ENCODE results near the gene YY1. TPM values are rescaled to one million over a fixed set of nuclear protein-coding genes. Genes with fewer than 3 reads are reported as not detected.
A peak's percentile ranks its signal among the peaks of the same experiment; 100 is the strongest.

YY1 gene
- total and polyA plus RNA-seq, 2 donors from 2014 or later: 34.2 to 60.4 TPM

GRCh38 chr14:100223332-100224201, 15.4 kb upstream of the YY1 start:
- no peak for TF ChIP-seq CTCF (IDR thresholded peaks at IDR 0.05; ENCODE audit: borderline replicate concordance, extremely low read depth, insufficient read depth)
- Histone ChIP-seq H3K36me3 (ENCODE audit: control insufficient read depth in 2 of 3, insufficient read depth in 3 of 3, low read length in 3 of 3) (no peaks in the 10 kb centered on the region), H3K9me3 (ENCODE audit: control insufficient read depth in 2 of 3, insufficient read depth in 1 of 3, low read length in 3 of 3) (no peaks in the 10 kb centered on the region), H3K27ac (ENCODE audit: low read depth in 2 of 2, low read length in 2 of 2) (no peak overlapping the region), H3K27me3 (ENCODE audit: control insufficient read depth, insufficient read depth, low read length) (no peaks in the 10 kb centered on the region), H3K4me1 (ENCODE audit: control insufficient read depth in 2 of 3, insufficient read depth in 2 of 3, low read depth in 1 of 3, low read length in 3 of 3) (peaks cover 0 to 14% (median 6%) of the 10 kb centered on the region in 3 donors), H3K4me3 (ENCODE audit: low read length in 3 of 3) (peak overlapping the region in 1 of 3 donors; percentile 3), H3K9ac (ENCODE audit: low read length in 3 of 3) (no peak overlapping the region)
- FAIRE-seq (no peak), DNase-seq (peak in 3 of 5 donors; percentile 50 to 80 (median 76))
- intact Hi-C loops (cut with DNase I): no loop called here

DNA sequence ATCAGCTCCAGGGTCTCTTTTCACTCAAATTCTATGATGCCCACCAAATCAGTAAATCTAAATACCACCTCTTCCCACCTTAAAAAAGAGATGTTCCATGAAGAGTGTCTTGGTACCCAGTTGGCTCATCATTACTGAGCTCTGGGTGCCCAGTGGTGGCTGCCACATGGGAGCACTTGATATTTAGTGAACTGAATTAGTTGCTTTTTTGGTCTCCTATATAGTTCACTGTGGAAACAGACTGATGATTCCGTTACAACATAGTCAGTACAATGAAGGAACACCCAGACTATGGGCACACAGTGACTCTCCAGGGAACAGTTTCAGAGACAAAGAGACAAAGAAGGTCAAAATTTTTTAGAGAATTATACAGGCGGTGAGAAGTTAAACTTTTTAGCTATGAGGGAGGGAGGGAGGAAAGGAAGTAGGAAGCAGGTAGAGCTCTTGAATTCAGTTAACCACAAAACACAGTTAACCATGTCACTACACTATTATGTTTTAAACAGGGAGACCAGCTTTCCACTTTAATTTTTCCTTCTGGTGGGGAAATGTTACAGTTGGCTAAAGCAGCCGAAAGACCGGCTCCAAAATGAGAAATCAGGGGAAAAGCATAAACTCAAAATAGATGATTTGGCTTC, 14.6 kb upstream of the YY1 start:
- intact Hi-C loops (cut with DNase I): no loop called here

DNA sequence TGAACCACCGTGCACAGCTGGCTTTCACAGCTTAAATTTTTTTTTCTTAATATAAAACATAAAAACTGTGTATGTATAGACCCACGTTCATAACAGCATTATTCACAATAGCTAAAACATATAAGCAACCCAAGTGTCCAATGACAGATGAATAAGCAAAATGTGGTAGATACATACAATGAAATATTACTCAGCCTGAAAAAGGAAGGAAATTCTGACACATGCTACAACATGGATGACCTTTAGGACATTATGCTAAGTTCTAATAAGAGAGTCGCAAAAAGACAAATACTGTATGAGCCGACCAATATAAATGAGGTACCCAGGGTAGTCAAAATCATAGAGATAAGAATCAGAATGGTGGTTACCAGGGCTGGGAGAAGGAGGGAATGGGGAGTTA, 13.8 kb upstream of the YY1 start:
- Histone ChIP-seq H3K4me1 (ENCODE audit: control insufficient read depth in 2 of 3, insufficient read depth in 2 of 3, low read depth in 1 of 3, low read length in 3 of 3) (peaks cover 0 to 14% (median 6%) of the 10 kb centered on the region in 3 donors), H3K4me3 (ENCODE audit: low read length in 3 of 3) (no peak overlapping the region), H3K9ac (ENCODE audit: low read length in 3 of 3) (no peak overlapping the region), H3K27me3 (ENCODE audit: control insufficient read depth, insufficient read depth, low read length) (no peaks in the 10 kb centered on the region), H3K27ac (ENCODE audit: low read depth in 2 of 2, low read length in 2 of 2) (no peak overlapping the region), H3K9me3 (ENCODE audit: control insufficient read depth in 2 of 3, insufficient read depth in 1 of 3, low read length in 3 of 3) (no peaks in the 10 kb centered on the region), H3K36me3 (ENCODE audit: control insufficient read depth in 2 of 3, insufficient read depth in 3 of 3, low read length in 3 of 3) (no peaks in the 10 kb centered on the region)
- FAIRE-seq (no peak), DNase-seq (no peak)
- no peak for TF ChIP-seq CTCF (IDR thresholded peaks at IDR 0.05; ENCODE audit: borderline replicate concordance, extremely low read depth, insufficient read depth)
- intact Hi-C loops (cut with DNase I): no loop called here

More for the DNA sequence above, 14.6 kb upstream of the YY1 start:
- no peak overlapping the region for H3K27ac ChIP-seq (ENCODE audit: low read depth in 2 of 2, low read length in 2 of 2)
- no peak overlapping the region for H3K4me3 ChIP-seq (ENCODE audit: low read length in 3 of 3)
- H3K36me3 ChIP-seq (ENCODE audit: control insufficient read depth in 2 of 3, insufficient read depth in 3 of 3, low read length in 3 of 3): no peaks in the 10 kb centered on the region
- no peak for TF ChIP-seq CTCF (IDR thresholded peaks at IDR 0.05; ENCODE audit: borderline replicate concordance, extremely low read depth, insufficient read depth)
- H3K27me3 ChIP-seq (ENCODE audit: control insufficient read depth, insufficient read depth, low read length): no peaks in the 10 kb centered on the region
- DNase-seq (no peak), FAIRE-seq (no peak)
- H3K9me3 ChIP-seq (ENCODE audit: control insufficient read depth in 2 of 3, insufficient read depth in 1 of 3, low read length in 3 of 3): no peaks in the 10 kb centered on the region
- no peak overlapping the region for H3K9ac ChIP-seq (ENCODE audit: low read length in 3 of 3)
- peaks cover 0 to 14% (median 6%) of the 10 kb centered on the region in 3 donors for H3K4me1 ChIP-seq (ENCODE audit: control insufficient read depth in 2 of 3, insufficient read depth in 2 of 3, low read depth in 1 of 3, low read length in 3 of 3)
